Uterus (tissue), 2 donors: ENCODE data around the gene MAML2.

Source experiments
- POLR2A ChIP-seq, 2 donors: fragments of 450-650 bp; IDR thresholded peaks; one replicate each; pipeline ENCODE4 v1.6.1; 2016; ENCODE audit warnings: antibody characterized with exemption in 2 of 2, mild to moderate bottlenecking in 1 of 2, moderate library complexity in 1 of 2
- TF ChIP-seq, protein P1 (sequence below), 4 experiments: fragments of 200-600 bp in 2 of 4; fragments of 450-650 bp in 2 of 4; sonication (generic) in 2 of 4; IDR thresholded peaks; one replicate each; pipeline ENCODE4 v1.5.1; 2016 to 2019; ENCODE audit warnings: antibody characterized with exemption in 4 of 4, mild to moderate bottlenecking in 2 of 4, moderate library complexity in 1 of 4

DNA sequence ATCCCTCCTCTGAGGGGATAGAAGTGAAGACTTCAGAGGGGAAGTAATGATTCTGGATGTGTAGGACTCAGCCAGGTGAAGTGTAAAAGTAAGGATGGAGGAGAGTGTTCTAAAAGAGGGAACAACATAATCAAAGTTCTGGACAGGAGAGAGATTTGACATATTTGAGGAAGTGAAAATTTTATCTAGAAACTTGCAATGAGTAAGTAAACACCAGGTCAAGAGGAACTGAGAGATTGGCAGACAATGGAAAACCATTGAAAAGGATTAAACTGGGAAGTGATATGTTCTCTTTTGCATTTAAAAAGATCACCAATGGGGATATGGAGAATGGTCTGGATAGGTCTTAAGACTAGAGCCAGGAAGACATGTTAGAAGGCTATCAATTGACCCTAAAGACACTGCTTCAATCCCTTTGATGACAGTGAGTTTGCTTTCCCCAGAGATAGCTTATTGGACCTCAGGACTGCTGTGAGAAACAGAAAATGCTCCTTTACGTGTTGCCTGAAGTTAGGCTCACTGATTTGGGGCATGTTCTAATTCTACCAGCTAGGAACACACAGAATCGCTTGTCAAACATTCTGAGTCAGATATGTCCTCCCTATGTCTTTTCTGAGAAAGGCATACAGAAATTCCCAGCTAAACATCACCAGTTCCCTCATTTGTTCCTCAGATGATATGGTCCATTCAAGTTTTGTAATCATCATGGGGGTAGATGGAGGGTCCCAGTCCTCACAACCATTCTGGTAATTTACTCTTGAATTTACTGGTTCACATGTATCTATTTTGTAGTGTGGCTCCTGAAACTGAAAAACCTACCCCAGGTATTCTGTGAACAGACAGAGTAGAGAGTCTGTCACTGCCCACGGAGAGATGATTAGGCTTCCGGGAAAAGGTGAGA, 144.9 kb downstream of the MAML2 start:
- TF ChIP-seq, protein P1, sequence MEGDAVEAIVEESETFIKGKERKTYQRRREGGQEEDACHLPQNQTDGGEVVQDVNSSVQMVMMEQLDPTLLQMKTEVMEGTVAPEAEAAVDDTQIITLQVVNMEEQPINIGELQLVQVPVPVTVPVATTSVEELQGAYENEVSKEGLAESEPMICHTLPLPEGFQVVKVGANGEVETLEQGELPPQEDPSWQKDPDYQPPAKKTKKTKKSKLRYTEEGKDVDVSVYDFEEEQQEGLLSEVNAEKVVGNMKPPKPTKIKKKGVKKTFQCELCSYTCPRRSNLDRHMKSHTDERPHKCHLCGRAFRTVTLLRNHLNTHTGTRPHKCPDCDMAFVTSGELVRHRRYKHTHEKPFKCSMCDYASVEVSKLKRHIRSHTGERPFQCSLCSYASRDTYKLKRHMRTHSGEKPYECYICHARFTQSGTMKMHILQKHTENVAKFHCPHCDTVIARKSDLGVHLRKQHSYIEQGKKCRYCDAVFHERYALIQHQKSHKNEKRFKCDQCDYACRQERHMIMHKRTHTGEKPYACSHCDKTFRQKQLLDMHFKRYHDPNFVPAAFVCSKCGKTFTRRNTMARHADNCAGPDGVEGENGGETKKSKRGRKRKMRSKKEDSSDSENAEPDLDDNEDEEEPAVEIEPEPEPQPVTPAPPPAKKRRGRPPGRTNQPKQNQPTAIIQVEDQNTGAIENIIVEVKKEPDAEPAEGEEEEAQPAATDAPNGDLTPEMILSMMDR (IDR thresholded peaks at IDR 0.05), result no peak
- TF ChIP-seq POLR2A (IDR thresholded peaks at IDR 0.05), result no peak
